ENCODE measurements around the gene TRA2B.

TRA2B gene

GRCh38 chr3:185934174-185934557 lies 3.6 kb downstream of the TRA2B start:
- H3K4me3 ChIP-seq (ENCODE audit: low read depth, low read length), result peak overlapping the region; percentile 100
- no peak for TF ChIP-seq CTCF (IDR thresholded peaks at IDR 0.05; ENCODE audit: low read depth, low read length)

GRCh38 chr3:185933374-185934173 lies 4.2 kb downstream of the TRA2B start:
- no peak for TF ChIP-seq CTCF (IDR thresholded peaks at IDR 0.05; ENCODE audit: low read depth, low read length)
- peak overlapping the region; percentile 100 for H3K4me3 ChIP-seq (ENCODE audit: low read depth, low read length)

GRCh38 chr3:185931777-185932612 lies 5.8 kb downstream of the TRA2B start:
- H3K4me3 ChIP-seq (ENCODE audit: low read depth, low read length), result peak overlapping the region; percentile 100
- TF ChIP-seq CTCF (IDR thresholded peaks at IDR 0.05; ENCODE audit: low read depth, low read length), result no peak

- no peak overlapping the region; the same call in 1 of the 2 replicates for H3K4me3 ChIP-seq (ENCODE audit: low read depth, low read length)
- TF ChIP-seq CTCF (IDR thresholded peaks at IDR 0.05; ENCODE audit: low read depth, low read length), result no peak
Measured at GRCh38 chr3:185930393-185931107, 7.3 kb downstream of the TRA2B start.

- TF ChIP-seq CTCF (IDR thresholded peaks at IDR 0.05; ENCODE audit: low read depth, low read length), result no peak
- H3K4me3 ChIP-seq (ENCODE audit: low read depth, low read length), result peak overlapping the region; percentile 3
Measured at GRCh38 chr3:185929192-185930151, 8.3 kb downstream of the TRA2B start.

GRCh38 chr3:185928496-185928895 lies 9.3 kb downstream of the TRA2B start:
- H3K4me3 ChIP-seq (ENCODE audit: low read depth, low read length), result no peak overlapping the region
- no peak for TF ChIP-seq CTCF (IDR thresholded peaks at IDR 0.05; ENCODE audit: low read depth, low read length)

Data from WI38 (cell line).